Prostate gland (tissue), 2 donors: ENCODE measurements around the gene OSBPL3.

Experiments
- POLR2A ChIP-seq: fragments of 450-650 bp; IDR thresholded peaks from one replicate; pipeline ENCODE4 v1.6.1; 2016; ENCODE audit warnings: antibody characterized with exemption, mild to moderate bottlenecking
- TF ChIP-seq, protein P1 (sequence below), 4 experiments: fragments of 200-600 bp in 2 of 4; fragments of 450-650 bp in 2 of 4; sonication (generic) in 2 of 4; IDR thresholded peaks; 1 replicate in 3 of 4; 2 replicates in 1 of 4; pipeline ENCODE4 v1.5.1; 2016 to 2019; ENCODE audit warnings: antibody characterized with exemption in 4 of 4, mild to moderate bottlenecking in 2 of 4, moderate library complexity in 2 of 4

DNA sequence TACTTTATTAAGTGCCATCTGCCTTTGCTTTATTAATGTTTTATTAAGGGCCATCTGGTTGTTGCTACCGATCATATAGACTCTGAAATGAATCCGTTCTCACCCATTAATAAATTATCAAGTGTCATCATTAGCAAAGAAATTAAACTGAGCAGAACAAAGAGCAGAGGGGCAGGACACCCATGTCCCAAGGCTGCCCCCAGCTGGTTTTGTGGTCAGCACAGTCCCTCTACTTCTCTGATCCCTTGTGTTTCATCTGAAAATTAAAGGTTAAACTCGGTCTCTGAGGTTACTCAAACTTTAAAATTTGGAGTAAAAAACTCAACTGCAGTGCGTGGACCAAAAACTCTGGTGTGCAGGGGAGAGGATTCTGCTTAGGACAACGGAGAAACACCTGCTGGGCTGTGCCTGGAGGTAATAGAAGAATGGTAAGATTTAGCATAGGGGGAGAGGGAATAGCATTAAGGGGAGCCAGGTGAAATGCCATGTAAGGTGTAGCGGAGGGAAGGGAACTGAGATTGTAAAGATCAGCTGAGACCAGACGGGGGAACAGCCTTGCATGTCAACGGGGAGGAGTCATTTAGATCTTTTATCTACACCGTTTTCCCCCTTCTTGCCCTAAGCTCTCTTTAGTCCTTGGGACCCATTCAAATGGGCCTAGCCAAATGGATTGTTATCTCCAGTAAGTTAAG, 212.0 kb downstream of the OSBPL3 start:
- TF ChIP-seq, protein P1, sequence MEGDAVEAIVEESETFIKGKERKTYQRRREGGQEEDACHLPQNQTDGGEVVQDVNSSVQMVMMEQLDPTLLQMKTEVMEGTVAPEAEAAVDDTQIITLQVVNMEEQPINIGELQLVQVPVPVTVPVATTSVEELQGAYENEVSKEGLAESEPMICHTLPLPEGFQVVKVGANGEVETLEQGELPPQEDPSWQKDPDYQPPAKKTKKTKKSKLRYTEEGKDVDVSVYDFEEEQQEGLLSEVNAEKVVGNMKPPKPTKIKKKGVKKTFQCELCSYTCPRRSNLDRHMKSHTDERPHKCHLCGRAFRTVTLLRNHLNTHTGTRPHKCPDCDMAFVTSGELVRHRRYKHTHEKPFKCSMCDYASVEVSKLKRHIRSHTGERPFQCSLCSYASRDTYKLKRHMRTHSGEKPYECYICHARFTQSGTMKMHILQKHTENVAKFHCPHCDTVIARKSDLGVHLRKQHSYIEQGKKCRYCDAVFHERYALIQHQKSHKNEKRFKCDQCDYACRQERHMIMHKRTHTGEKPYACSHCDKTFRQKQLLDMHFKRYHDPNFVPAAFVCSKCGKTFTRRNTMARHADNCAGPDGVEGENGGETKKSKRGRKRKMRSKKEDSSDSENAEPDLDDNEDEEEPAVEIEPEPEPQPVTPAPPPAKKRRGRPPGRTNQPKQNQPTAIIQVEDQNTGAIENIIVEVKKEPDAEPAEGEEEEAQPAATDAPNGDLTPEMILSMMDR (IDR thresholded peaks at IDR 0.05), result no peak
- no peak for TF ChIP-seq POLR2A
